ENCODE measurements around the gene RXFP1. TPM values are rescaled to one million over a fixed set of nuclear protein-coding genes. Genes with fewer than 3 reads are reported as not detected.

Gene RXFP1
- total RNA-seq, 1 donor from 2014 or later, result 6.9 TPM

- Histone ChIP-seq H3K9me3 (no peaks in the 10 kb centered on the region), H3K27ac (no peak overlapping the region), H3K27me3 (ENCODE audit: low read depth) (no peaks in the 10 kb centered on the region), H3K4me3 (no peak overlapping the region), H3K36me3 (peaks cover 10% of the 10 kb centered on the region), H3K4me1 (peaks cover 9% of the 10 kb centered on the region)
- DNase-seq (no peak), ATAC-seq (no peak)
- TF ChIP-seq CTCF (IDR thresholded peaks at IDR 0.05), result no peak
- intact Hi-C loops (cut with DNase I), result no loop called here
Observed at GRCh38 chr4:158676076-158676475, 154.4 kb downstream of the RXFP1 start.

GRCh38 chr4:158678767-158679166 lies 157.1 kb downstream of the RXFP1 start:
- H3K36me3 ChIP-seq, result peaks cover 22% of the 10 kb centered on the region
- H3K4me1 ChIP-seq, result no peaks in the 10 kb centered on the region
- H3K27me3 ChIP-seq (ENCODE audit: low read depth), result no peaks in the 10 kb centered on the region
- no peak for TF ChIP-seq CTCF (IDR thresholded peaks at IDR 0.05)
- H3K9me3 ChIP-seq, result no peaks in the 10 kb centered on the region
- ATAC-seq, result no peak
- H3K4me3 ChIP-seq, result no peak overlapping the region
- H3K27ac ChIP-seq, result no peak overlapping the region
- intact Hi-C loops (cut with DNase I), result no loop called here
- DNase-seq, result no peak

GRCh38 chr4:158681629-158682028 lies 159.9 kb downstream of the RXFP1 start:
- intact Hi-C loops (cut with DNase I), result no loop called here
- no peak overlapping the region for H3K4me3 ChIP-seq
- H3K9me3 ChIP-seq, result no peaks in the 10 kb centered on the region
- peaks cover 46% of the 10 kb centered on the region for H3K36me3 ChIP-seq
- no peak for ATAC-seq
- H3K27me3 ChIP-seq (ENCODE audit: low read depth), result no peaks in the 10 kb centered on the region
- no peaks in the 10 kb centered on the region for H3K4me1 ChIP-seq
- no peak for DNase-seq
- no peak overlapping the region for H3K27ac ChIP-seq
- TF ChIP-seq CTCF (IDR thresholded peaks at IDR 0.05), result no peak

- Histone ChIP-seq H3K36me3 (peaks cover 46% of the 10 kb centered on the region), H3K4me1 (no peaks in the 10 kb centered on the region), H3K27me3 (ENCODE audit: low read depth) (no peaks in the 10 kb centered on the region), H3K9me3 (no peaks in the 10 kb centered on the region), H3K4me3 (no peak overlapping the region), H3K27ac (no peak overlapping the region)
- no peak for DNase-seq
- TF ChIP-seq CTCF (IDR thresholded peaks at IDR 0.05), result no peak
- intact Hi-C loops (cut with DNase I), result no loop called here
- no peak for ATAC-seq
Observed at GRCh38 chr4:158682066-158682465, 160.4 kb downstream of the RXFP1 start.

GRCh38 chr4:158688813-158689212 lies 167.1 kb downstream of the RXFP1 start:
- peaks cover 38% of the 10 kb centered on the region for H3K36me3 ChIP-seq
- no peaks in the 10 kb centered on the region for H3K4me1 ChIP-seq
- intact Hi-C loops (cut with DNase I), result no loop called here
- H3K27me3 ChIP-seq (ENCODE audit: low read depth), result no peaks in the 10 kb centered on the region
- TF ChIP-seq CTCF (IDR thresholded peaks at IDR 0.05), result no peak
- no peak overlapping the region for H3K27ac ChIP-seq
- ATAC-seq (no peak), DNase-seq (no peak)
- H3K9me3 ChIP-seq, result no peaks in the 10 kb centered on the region
- H3K4me3 ChIP-seq, result no peak overlapping the region

Other genes with a start within 250 kb of the RXFP1 start
- 4.0 TPM for gene C4orf46, start 150.0 kb downstream of the RXFP1 start, total RNA-seq
- gene ETFDH, start 150.4 kb downstream of the RXFP1 start, total RNA-seq, result 27.7 TPM
- gene PPID, start 201.5 kb downstream of the RXFP1 start, total RNA-seq, result 23.2 TPM
- 90.7 TPM for gene FNIP2, start 247.1 kb downstream of the RXFP1 start, total RNA-seq

All from lower lobe of right lung (tissue), 2 donors.